Mesendoderm (in vitro differentiated cells): ENCODE measurements around the gene KLK5.

Experiments
- DNase-seq: peaks from one replicate; pipeline ENCODE4 v3.0.0; 2013
- H2AK5ac ChIP-seq: 2 replicates; pipeline ENCODE4 v1.6.1; 2013; ENCODE audit warnings: low read length, inconsistent platforms
- H2BK120ac ChIP-seq: 2 replicates; pipeline ENCODE4 v1.6.1; 2013; ENCODE audit warnings: low read depth, mild to moderate bottlenecking, low read length, moderate library complexity, mixed read lengths
- H2BK15ac ChIP-seq: replicated peaks from 2 replicates; pipeline ENCODE4 v1.6.1; 2013; ENCODE audit warnings: low read depth, mild to moderate bottlenecking, moderate library complexity
- H2BK5ac ChIP-seq: 2 replicates; pipeline ENCODE4 v1.6.1; 2013; ENCODE audit warnings: low read length, inconsistent platforms
- H3K18ac ChIP-seq: 2 replicates; pipeline ENCODE4 v1.6.1; 2013; ENCODE audit warnings: mild to moderate bottlenecking, low read length, mixed read lengths
- H3K23ac ChIP-seq: one replicate; pipeline ENCODE4 v1.6.1; 2013; ENCODE audit warnings: low read length
- H3K27ac ChIP-seq: 2 replicates; pipeline ENCODE4 v1.5.1; 2013; ENCODE audit warnings: low read depth, mild to moderate bottlenecking, inconsistent platforms, low read length, moderate library complexity
- H3K27me3 ChIP-seq: 2 replicates; pipeline ENCODE4 v1.6.1; 2013; ENCODE audit warnings: low read length, control low read depth, mild to moderate bottlenecking, inconsistent platforms; ENCODE audit not compliant: insufficient read depth, poor library complexity
- H3K36me3 ChIP-seq: 2 replicates; pipeline ENCODE4 v1.6.1; 2013; ENCODE audit warnings: low read length, inconsistent platforms; ENCODE audit not compliant: control insufficient read depth, insufficient read depth
- H3K4ac ChIP-seq: one replicate; pipeline ENCODE4 v1.6.1; 2013; ENCODE audit warnings: low read depth, mild to moderate bottlenecking, low read length, moderate library complexity
- H3K4me1 ChIP-seq: 2 replicates; pipeline ENCODE4 v1.6.1; 2013; ENCODE audit warnings: low read depth, low read length, inconsistent platforms; ENCODE audit not compliant: control insufficient read depth
- H3K4me2 ChIP-seq: 2 replicates; pipeline ENCODE4 v1.6.1; 2013; ENCODE audit warnings: low read length
- H3K4me3 ChIP-seq: 2 replicates; pipeline ENCODE4 v1.5.1; 2013; ENCODE audit warnings: mild to moderate bottlenecking, low read length
- H3K56ac ChIP-seq: one replicate; pipeline ENCODE4 v1.6.1; 2013; ENCODE audit warnings: low read length
- H3K79me1 ChIP-seq: 2 replicates; pipeline ENCODE4 v1.6.1; 2013; ENCODE audit warnings: low read length, inconsistent platforms
- H3K79me2 ChIP-seq: 2 replicates; pipeline ENCODE4 v1.6.1; 2013; ENCODE audit warnings: mild to moderate bottlenecking, low read length; ENCODE audit not compliant: control insufficient read depth, insufficient read depth
- H3K9ac ChIP-seq: 2 replicates; pipeline ENCODE4 v1.6.1; 2013; ENCODE audit warnings: low read length, inconsistent platforms
- H4K5ac ChIP-seq: one replicate; pipeline ENCODE4 v1.6.1; 2013; ENCODE audit warnings: low read length
- H4K8ac ChIP-seq: one replicate; pipeline ENCODE4 v1.6.1; 2013; ENCODE audit warnings: low read depth, mild to moderate bottlenecking, control low read depth, low read length, moderate library complexity
- WGBS: extraction: QIAGEN DNeasy Blood & Tissue Kit; methylation state at CpG from one replicate; pipeline ENCODE4 v1.1.7; 2013; ENCODE audit warnings: low lambda C conversion rate, missing lambda C conversion rate; ENCODE audit not compliant: insufficient coverage; ENCODE audit errors: extremely low coverage; 5-methylcytosine and 5-hydroxymethylcytosine counted together

The KLK5 gene

GRCh38 chr19:50967929-50968715, 15.3 kb upstream of the KLK5 start:
- no peaks in the 10 kb centered on the region for H3K27me3 ChIP-seq
- no peak overlapping the region for H3K18ac ChIP-seq
- H3K79me2 ChIP-seq = no peaks in the 10 kb centered on the region
- no peak overlapping the region for H3K23ac ChIP-seq
- H3K56ac ChIP-seq = no peak overlapping the region
- no peaks in the 10 kb centered on the region for H3K36me3 ChIP-seq
- H3K4me1 ChIP-seq = peaks cover 2% of the 10 kb centered on the region
- H3K4me2 ChIP-seq = no peak overlapping the region
- H2BK5ac ChIP-seq = no peak overlapping the region
- no peak overlapping the region for H4K8ac ChIP-seq
- H3K27ac ChIP-seq = no peak overlapping the region
- 100% methylated on average over 1 of the region's 20 CpGs for WGBS
- no peak for DNase-seq
- no peak overlapping the region for H2BK15ac ChIP-seq
- no peak overlapping the region for H3K9ac ChIP-seq
- H2BK120ac ChIP-seq = no peak overlapping the region
- H3K4me3 ChIP-seq = no peak overlapping the region
- no peak overlapping the region for H2AK5ac ChIP-seq
- H3K79me1 ChIP-seq = no peaks in the 10 kb centered on the region
- no peak overlapping the region for H4K5ac ChIP-seq
- H3K4ac ChIP-seq = no peak overlapping the region

DNA sequence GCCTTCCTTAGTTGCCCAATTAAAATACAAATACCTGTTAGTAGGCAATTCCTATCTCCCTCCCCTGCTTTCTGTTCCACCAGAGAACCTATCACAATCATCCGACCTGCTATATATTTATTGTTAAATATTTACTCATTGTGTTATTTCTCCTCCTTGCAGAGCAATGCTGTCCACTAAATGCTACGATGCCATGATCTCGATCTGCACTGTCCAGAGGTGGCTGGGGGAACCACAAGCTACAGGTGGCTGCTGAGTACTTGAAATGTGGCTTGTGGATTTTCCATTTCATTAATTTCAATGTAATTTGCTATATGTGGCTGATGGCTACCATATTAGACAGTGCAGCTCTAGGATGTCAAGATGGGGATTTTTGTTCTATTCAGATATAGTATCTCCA, 11.4 kb upstream of the KLK5 start:
- no peak overlapping the region for H3K9ac ChIP-seq
- no peak overlapping the region for H3K4me3 ChIP-seq
- no peak overlapping the region for H2BK15ac ChIP-seq
- H3K23ac ChIP-seq = no peak overlapping the region
- H2BK5ac ChIP-seq = no peak overlapping the region
- H2BK120ac ChIP-seq = no peak overlapping the region
- no peaks in the 10 kb centered on the region for H3K27me3 ChIP-seq
- H3K4ac ChIP-seq = no peak overlapping the region
- H2AK5ac ChIP-seq = no peak overlapping the region
- no peaks in the 10 kb centered on the region for H3K79me1 ChIP-seq
- no peak overlapping the region for H4K8ac ChIP-seq
- no peak overlapping the region for H3K56ac ChIP-seq
- no peak overlapping the region for H3K18ac ChIP-seq
- H3K27ac ChIP-seq = no peak overlapping the region
- no peaks in the 10 kb centered on the region for H3K36me3 ChIP-seq
- no peak for DNase-seq
- peaks cover 2% of the 10 kb centered on the region for H3K4me1 ChIP-seq
- no CpG with 5 or more reads among the region's 3 CpGs for WGBS
- no peaks in the 10 kb centered on the region for H3K79me2 ChIP-seq
- no peak overlapping the region for H4K5ac ChIP-seq
- H3K4me2 ChIP-seq = no peak overlapping the region

DNA sequence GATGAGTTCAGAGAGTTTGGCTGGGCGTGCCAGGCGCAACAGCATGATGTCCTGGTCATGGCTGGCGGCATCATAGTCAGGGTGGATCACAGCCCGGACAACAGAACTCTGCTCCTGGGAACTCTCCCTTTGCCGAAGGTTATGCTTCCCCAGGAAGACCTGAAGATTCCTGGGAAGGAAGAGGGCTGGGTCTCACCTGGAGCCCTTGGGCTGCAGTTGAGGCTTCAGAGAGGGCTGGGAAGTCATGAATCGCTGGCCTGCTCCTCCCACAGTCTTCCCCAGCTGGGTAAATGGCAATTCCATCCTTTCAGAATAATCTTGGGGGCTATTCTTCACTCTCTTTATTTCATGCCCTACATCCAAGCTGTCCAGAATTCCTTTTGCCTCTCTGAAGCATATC, 10.5 kb upstream of the KLK5 start:
- H3K4me1 ChIP-seq = peaks cover 2% of the 10 kb centered on the region

DNA sequence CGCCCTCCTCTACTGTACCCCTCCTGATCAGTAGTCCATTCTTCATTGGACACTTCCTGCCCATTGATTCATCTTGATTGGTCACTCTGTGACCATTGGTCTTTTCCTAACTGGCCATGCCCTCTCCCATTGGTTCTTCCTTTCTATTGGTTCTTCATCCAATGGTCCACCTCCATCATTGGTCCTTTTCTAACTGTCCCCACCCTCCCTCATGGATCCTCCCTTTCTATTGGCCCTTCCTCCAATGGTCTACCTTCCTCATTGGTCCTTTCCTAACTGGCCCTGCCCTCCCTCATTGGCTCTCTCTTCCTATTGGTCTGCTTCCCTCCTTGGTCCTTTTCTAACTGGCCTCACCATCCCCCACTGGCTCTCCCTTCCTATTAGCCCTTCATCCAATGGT, 9.4 kb upstream of the KLK5 start:
- Histone ChIP-seq H2BK15ac (no peak overlapping the region), H3K27ac (no peak overlapping the region), H3K27me3 (no peaks in the 10 kb centered on the region), H4K8ac (no peak overlapping the region), H3K79me2 (no peaks in the 10 kb centered on the region), H2AK5ac (no peak overlapping the region), H3K18ac (no peak overlapping the region), H3K4me2 (no peak overlapping the region), H3K4me3 (no peak overlapping the region), H3K4ac (no peak overlapping the region), H3K23ac (no peak overlapping the region), H4K5ac (no peak overlapping the region), H3K56ac (no peak overlapping the region), H2BK120ac (no peak overlapping the region), H3K9ac (no peak overlapping the region), H3K36me3 (no peaks in the 10 kb centered on the region), H3K79me1 (no peaks in the 10 kb centered on the region), H3K4me1 (no peaks in the 10 kb centered on the region), H2BK5ac (no peak overlapping the region)
- WGBS = no CpG with 5 or more reads among the region's 1 CpG
- DNase-seq = no peak

More for the DNA sequence above, 10.5 kb upstream of the KLK5 start:
- Histone ChIP-seq H2BK120ac (no peak overlapping the region), H3K9ac (no peak overlapping the region), H2BK15ac (no peak overlapping the region), H3K27me3 (no peaks in the 10 kb centered on the region), H3K36me3 (no peaks in the 10 kb centered on the region), H2BK5ac (no peak overlapping the region), H3K56ac (no peak overlapping the region), H3K79me1 (no peaks in the 10 kb centered on the region), H3K4me2 (no peak overlapping the region), H3K4ac (no peak overlapping the region), H3K79me2 (no peaks in the 10 kb centered on the region), H4K5ac (no peak overlapping the region), H3K27ac (no peak overlapping the region), H3K23ac (no peak overlapping the region), H3K18ac (no peak overlapping the region), H3K4me3 (no peak overlapping the region), H2AK5ac (no peak overlapping the region), H4K8ac (no peak overlapping the region)
- WGBS = no CpG with 5 or more reads among the region's 6 CpGs
- no peak for DNase-seq

DNA sequence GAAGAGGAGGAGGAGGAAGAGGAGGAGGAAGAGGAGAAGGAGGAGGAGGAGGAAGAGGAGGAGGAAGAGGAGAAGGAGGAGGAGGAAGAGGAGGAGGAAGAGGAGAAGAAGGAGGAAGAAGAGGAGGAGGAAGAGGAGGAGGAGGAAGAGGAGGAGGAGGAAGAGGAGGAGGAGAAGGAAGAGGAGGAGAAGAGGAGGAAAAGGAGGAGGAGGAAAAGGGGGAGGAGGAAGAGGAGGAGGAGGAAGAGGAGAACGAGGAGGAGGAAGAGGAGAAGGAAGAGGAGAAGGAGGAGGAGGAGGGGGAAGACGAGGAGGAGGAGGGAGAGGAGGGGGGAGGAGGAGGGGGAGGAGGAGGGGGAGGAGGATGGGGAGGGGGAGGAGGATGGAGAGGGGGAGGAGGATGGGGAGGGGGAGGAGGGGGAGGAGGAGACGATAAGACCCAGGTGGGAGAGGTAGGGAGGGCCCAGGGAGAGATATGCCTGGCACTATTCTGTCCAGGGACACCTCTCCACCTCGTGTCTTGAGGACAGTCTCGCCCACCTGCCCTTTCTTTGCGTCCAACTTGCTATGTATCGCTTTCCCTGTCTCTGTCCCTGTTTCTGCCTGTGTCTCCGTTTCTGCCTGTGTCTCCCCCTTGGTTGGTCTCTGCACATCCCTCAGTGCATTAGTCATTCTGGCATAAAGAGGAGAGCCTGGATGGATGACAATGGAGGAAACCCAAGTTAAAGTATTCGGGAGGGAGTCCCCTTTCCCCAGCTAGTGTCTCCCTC, 7.1 kb upstream of the KLK5 start:
- Histone ChIP-seq H3K36me3 (no peaks in the 10 kb centered on the region), H3K27me3 (no peaks in the 10 kb centered on the region), H3K23ac (no peak overlapping the region), H3K4ac (no peak overlapping the region), H2BK15ac (no peak overlapping the region), H2BK5ac (no peak overlapping the region), H4K8ac (no peak overlapping the region), H3K9ac (no peak overlapping the region), H3K79me2 (no peaks in the 10 kb centered on the region), H3K4me1 (no peaks in the 10 kb centered on the region), H3K4me2 (no peak overlapping the region), H3K56ac (no peak overlapping the region), H4K5ac (no peak overlapping the region), H2AK5ac (no peak overlapping the region), H2BK120ac (no peak overlapping the region), H3K27ac (no peak overlapping the region), H3K4me3 (no peak overlapping the region), H3K18ac (no peak overlapping the region), H3K79me1 (no peaks in the 10 kb centered on the region)
- no peak for DNase-seq
- WGBS = no CpG with 5 or more reads among the region's 9 CpGs
